Measurements from ENCODE around the gene IKBKG. TPM values are rescaled to one million over a fixed set of nuclear protein-coding genes. Genes with fewer than 3 reads are reported as not detected.
A peak's percentile ranks its signal among the peaks of the same experiment; 100 is the strongest.

Gene IKBKG
- total and polyA plus RNA-seq, 7 donors: 11.3 to 28.8 (median 18.1) TPM

DNA sequence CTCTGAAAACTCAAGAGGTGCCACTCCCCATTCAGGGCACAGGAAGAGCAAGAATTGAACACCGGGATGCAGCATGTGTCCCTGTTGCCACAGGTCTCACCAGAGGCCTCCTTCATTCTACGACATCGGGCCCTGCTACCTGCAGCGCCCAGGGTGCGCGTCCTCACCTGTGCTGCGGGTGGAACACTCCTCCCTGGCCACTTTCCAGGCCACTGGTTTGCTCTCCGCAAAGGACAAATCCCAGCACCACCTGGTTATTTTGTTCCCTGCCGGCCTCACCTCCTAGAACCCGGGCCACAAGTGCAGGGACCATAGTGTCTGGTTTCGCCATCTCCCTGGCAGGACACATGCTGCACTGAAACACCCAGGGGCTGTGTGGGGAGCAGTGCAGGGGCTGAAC lies 17.1 kb upstream of the IKBKG start:
- Histone ChIP-seq H3K36me3 (ENCODE audit: insufficient read depth in 1 of 2, low read depth in 1 of 2) (peaks cover 0 to 25% of the 10 kb centered on the region in 2 donors), H3K9me3 (no peaks in the 10 kb centered on the region), H3K27ac (no peak overlapping the region), H3K4me3 (no peak overlapping the region), H3K4me1 (peaks cover 4% of the 10 kb centered on the region), H3K27me3 (ENCODE audit: insufficient read depth in 3 of 3, low read length in 2 of 3) (no peaks in the 10 kb centered on the region)
- no peak for DNase-seq
- 86 to 93% (median 91%) methylated on average over 11 of the region's 11 CpGs for WGBS, 3 donors
- intact Hi-C loops (cut with DNase I): loop anchor here (5.0 kb wide), 3 partner anchors 113 to 393 kb away; no protein-coding TSS in a partner anchor
- TF ChIP-seq, protein P1, sequence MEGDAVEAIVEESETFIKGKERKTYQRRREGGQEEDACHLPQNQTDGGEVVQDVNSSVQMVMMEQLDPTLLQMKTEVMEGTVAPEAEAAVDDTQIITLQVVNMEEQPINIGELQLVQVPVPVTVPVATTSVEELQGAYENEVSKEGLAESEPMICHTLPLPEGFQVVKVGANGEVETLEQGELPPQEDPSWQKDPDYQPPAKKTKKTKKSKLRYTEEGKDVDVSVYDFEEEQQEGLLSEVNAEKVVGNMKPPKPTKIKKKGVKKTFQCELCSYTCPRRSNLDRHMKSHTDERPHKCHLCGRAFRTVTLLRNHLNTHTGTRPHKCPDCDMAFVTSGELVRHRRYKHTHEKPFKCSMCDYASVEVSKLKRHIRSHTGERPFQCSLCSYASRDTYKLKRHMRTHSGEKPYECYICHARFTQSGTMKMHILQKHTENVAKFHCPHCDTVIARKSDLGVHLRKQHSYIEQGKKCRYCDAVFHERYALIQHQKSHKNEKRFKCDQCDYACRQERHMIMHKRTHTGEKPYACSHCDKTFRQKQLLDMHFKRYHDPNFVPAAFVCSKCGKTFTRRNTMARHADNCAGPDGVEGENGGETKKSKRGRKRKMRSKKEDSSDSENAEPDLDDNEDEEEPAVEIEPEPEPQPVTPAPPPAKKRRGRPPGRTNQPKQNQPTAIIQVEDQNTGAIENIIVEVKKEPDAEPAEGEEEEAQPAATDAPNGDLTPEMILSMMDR (IDR thresholded peaks at IDR 0.05): no peak
- ATAC-seq: no peak

DNA sequence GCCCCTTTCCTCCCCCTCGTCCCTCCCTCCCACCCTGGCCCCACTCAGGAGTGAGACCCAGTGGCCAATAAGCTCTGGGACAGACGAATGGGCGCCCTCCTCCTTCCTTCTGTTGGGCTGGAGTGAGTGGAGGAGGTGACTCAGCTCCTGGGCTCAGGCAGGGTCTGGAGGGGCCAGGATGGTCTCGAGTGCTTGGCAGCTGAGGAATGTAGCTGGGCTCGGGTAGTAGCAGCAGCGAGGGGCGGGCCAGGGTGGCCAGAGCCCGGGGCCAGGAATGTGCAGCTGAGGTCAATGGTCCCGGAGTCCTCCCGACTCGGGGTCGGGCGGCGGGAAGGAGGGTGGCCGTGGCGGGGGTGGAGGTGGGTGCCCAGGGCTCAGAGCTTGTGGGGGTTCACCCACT lies 15.8 kb upstream of the IKBKG start:
- peaks cover 4% of the 10 kb centered on the region for H3K4me1 ChIP-seq
- no peaks in the 10 kb centered on the region for H3K9me3 ChIP-seq
- WGBS, 3 donors: 70 to 74% (median 71%) methylated on average over 1 to 16 of the region's 16 CpGs
- no peak overlapping the region for H3K4me3 ChIP-seq
- no peak for DNase-seq
- TF ChIP-seq, protein P1 (IDR thresholded peaks at IDR 0.05): no peak
- ATAC-seq: no peak
- intact Hi-C loops (cut with DNase I): loop anchor here (5.0 kb wide), 3 partner anchors 114 to 394 kb away; no protein-coding TSS in a partner anchor
- H3K27ac ChIP-seq: no peak overlapping the region
- H3K27me3 ChIP-seq (ENCODE audit: insufficient read depth in 3 of 3, low read length in 2 of 3): no peaks in the 10 kb centered on the region
- H3K36me3 ChIP-seq (ENCODE audit: insufficient read depth in 1 of 2, low read depth in 1 of 2): peaks cover 0 to 25% of the 10 kb centered on the region in 2 donors

- intact Hi-C loops (cut with DNase I): loop anchor here (5.0 kb wide), 3 partner anchors 115 to 395 kb away; no protein-coding TSS in a partner anchor
- H3K4me1 ChIP-seq: no peaks in the 10 kb centered on the region
- H3K27ac ChIP-seq: no peak overlapping the region
- peaks cover 0 to 25% of the 10 kb centered on the region in 2 donors for H3K36me3 ChIP-seq (ENCODE audit: insufficient read depth in 1 of 2, low read depth in 1 of 2)
- ATAC-seq (no peak), DNase-seq (no peak)
- H3K27me3 ChIP-seq (ENCODE audit: insufficient read depth in 3 of 3, low read length in 2 of 3): no peaks in the 10 kb centered on the region
- no peaks in the 10 kb centered on the region for H3K9me3 ChIP-seq
- 88 to 95% (median 94%) methylated on average over 16 to 23 of the region's 23 CpGs for WGBS, 3 donors
- no peak overlapping the region for H3K4me3 ChIP-seq
- TF ChIP-seq, protein P1 (IDR thresholded peaks at IDR 0.05): no peak
These were observed 14.7 kb upstream of the IKBKG start for GRCh38 chrX:154532690-154533089.

- TF ChIP-seq, protein P1 (IDR thresholded peaks at IDR 0.05): peak; percentile 99
- Histone ChIP-seq H3K4me1 (no peaks in the 10 kb centered on the region), H3K27me3 (ENCODE audit: insufficient read depth in 3 of 3, low read length in 2 of 3) (no peaks in the 10 kb centered on the region), H3K27ac (no peak overlapping the region), H3K4me3 (no peak overlapping the region), H3K9me3 (no peaks in the 10 kb centered on the region), H3K36me3 (ENCODE audit: insufficient read depth in 1 of 2, low read depth in 1 of 2) (peaks cover 0 to 25% of the 10 kb centered on the region in 2 donors)
- WGBS, 3 donors: 17 to 21% (median 21%) methylated on average over 25 to 34 of the region's 34 CpGs
- ATAC-seq (peak; percentile 96 to 98 (median 96)), DNase-seq (peak; percentile 89 to 95)
- intact Hi-C loops (cut with DNase I): loop anchor here (2.0 to 5.0 kb wide), 5 partner anchors 117 to 1576 kb away; partner anchors contain the start of gene FLNA (in 1 of the 2)
These were observed 12.7 kb upstream of the IKBKG start for GRCh38 chrX:154534526-154535322.
